Esophagus squamous epithelium (tissue), 5 donors: ENCODE measurements around the gene NFIC. TPM values are rescaled to one million over a fixed set of nuclear protein-coding genes. Genes with fewer than 3 reads are reported as not detected.

Experiments
- DNase-seq: peaks from one replicate; lab custom pipeline; 2025; lab: John Stamatoyannopoulos, UW
- H3K27ac ChIP-seq, 4 donors: fragments of 200-600 bp; sonication (generic); one replicate each; pipeline ENCODE4 v1.5.1; 2016 to 2019; ENCODE audit warnings: mild to moderate bottlenecking in 1 of 4
- H3K27me3 ChIP-seq, 4 donors: fragments of 200-600 bp; sonication (generic); 1 replicate in 3 of 4; 2 replicates in 1 of 4; pipeline versions ENCODE4 v1.5.1 to v1.6.0; 2017 to 2021; ENCODE audit warnings: antibody characterized with exemption in 1 of 4
- H3K36me3 ChIP-seq, 3 donors: fragments of 200-600 bp; sonication (generic); one replicate each; pipeline ENCODE4 v1.5.1; 2016 to 2019
- H3K4me1 ChIP-seq, 3 donors: fragments of 200-600 bp; sonication (generic); one replicate each; pipeline ENCODE4 v1.5.1; 2017 to 2019
- H3K4me3 ChIP-seq, 4 donors: fragments of 200-600 bp; sonication (generic); 1 replicate in 3 of 4; 2 replicates in 1 of 4; pipeline ENCODE4 v1.5.1; 2016 to 2019; ENCODE audit warnings: mild to moderate bottlenecking in 2 of 4, moderate library complexity in 1 of 4
- H3K9me3 ChIP-seq, 3 donors: fragments of 200-600 bp; sonication (generic); one replicate each; pipeline ENCODE4 v1.5.1; 2016 to 2019
- POLR2A ChIP-seq, 4 donors: fragments of 450-650 bp; IDR thresholded peaks; one replicate each; pipeline ENCODE4 v1.6.1; 2017; ENCODE audit warnings: antibody characterized with exemption in 4 of 4, mild to moderate bottlenecking in 4 of 4, moderate library complexity in 3 of 4
- WGBS, 2 donors: methylation state at CpG; one replicate each; pipeline ENCODE4 v1.1.5; 2018; 5-methylcytosine and 5-hydroxymethylcytosine counted together
- intact Hi-C: fragments of 100-400 bp; cut with DNase I; formaldehyde crosslinking; loops from one replicate; pipeline ENCODE4 v1.15.0; 2022
- total RNA-seq, 4 donors: library from RNA; depleted of rRNA; stranded (reverse); fragments of >200 nt; gene quantifications; one replicate each; pipeline ENCODE4 v1.1.0, GENCODE V29; 2016
- TF ChIP-seq, protein P1 (sequence below), 6 experiments: fragments of 450-650 bp in 4 of 6; fragments of 200-600 bp in 2 of 6; sonication (generic) in 2 of 6; IDR thresholded peaks; one replicate each; pipeline ENCODE4 v1.5.1; 2016 to 2019; ENCODE audit warnings: antibody characterized with exemption in 6 of 6, mild to moderate bottlenecking in 4 of 6, moderate library complexity in 4 of 6
- donor health status: DM: yes; HTN: yes; CAD: no.

NFIC gene
- total RNA-seq, 4 donors from 2014 or later, result 40.8 to 80.9 (median 61.0) TPM

DNA sequence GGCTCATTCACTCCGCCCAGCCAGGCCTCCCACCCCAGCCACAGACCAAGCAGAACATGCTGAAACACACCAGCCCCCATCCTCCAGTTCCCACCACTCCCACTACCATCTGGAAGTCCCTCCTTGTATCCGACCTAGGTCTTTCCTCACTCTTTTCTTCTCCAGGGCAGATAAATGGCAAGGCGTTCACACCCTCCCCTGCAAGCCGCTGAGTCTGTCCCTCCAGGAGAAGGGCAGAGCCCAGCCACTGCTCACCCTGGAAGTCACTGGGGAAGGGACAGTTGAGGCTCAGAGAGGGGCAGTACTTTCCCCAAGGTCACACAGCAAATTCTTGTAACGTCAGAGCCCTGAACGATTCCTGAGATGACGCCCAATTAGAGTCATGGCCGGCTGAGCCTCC lies 45.5 kb upstream of the NFIC start:
- intact Hi-C loops, result loop anchor here (5.0 kb wide), 1 partner anchor 156 kb away; no protein-coding TSS in a partner anchor
- no peak for DNase-seq
- TF ChIP-seq POLR2A (IDR thresholded peaks at IDR 0.05), result no peak
- TF ChIP-seq, protein P1, sequence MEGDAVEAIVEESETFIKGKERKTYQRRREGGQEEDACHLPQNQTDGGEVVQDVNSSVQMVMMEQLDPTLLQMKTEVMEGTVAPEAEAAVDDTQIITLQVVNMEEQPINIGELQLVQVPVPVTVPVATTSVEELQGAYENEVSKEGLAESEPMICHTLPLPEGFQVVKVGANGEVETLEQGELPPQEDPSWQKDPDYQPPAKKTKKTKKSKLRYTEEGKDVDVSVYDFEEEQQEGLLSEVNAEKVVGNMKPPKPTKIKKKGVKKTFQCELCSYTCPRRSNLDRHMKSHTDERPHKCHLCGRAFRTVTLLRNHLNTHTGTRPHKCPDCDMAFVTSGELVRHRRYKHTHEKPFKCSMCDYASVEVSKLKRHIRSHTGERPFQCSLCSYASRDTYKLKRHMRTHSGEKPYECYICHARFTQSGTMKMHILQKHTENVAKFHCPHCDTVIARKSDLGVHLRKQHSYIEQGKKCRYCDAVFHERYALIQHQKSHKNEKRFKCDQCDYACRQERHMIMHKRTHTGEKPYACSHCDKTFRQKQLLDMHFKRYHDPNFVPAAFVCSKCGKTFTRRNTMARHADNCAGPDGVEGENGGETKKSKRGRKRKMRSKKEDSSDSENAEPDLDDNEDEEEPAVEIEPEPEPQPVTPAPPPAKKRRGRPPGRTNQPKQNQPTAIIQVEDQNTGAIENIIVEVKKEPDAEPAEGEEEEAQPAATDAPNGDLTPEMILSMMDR (IDR thresholded peaks at IDR 0.05), result no peak

GRCh38 chr19:3321696-3322095 lies 44.7 kb upstream of the NFIC start:
- DNase-seq, result no peak
- Histone ChIP-seq H3K4me3 (no peak overlapping the region), H3K27ac (no peak overlapping the region), H3K9me3 (no peaks in the 10 kb centered on the region), H3K4me1 (peaks cover 0 to under 1% (median 0%) of the 10 kb centered on the region in 3 donors), H3K27me3 (peaks cover 0 to 49% (median 0%) of the 10 kb centered on the region in 4 donors), H3K36me3 (no peaks in the 10 kb centered on the region)
- TF ChIP-seq POLR2A (IDR thresholded peaks at IDR 0.05), result no peak
- TF ChIP-seq, protein P1 (IDR thresholded peaks at IDR 0.05), result no peak
- intact Hi-C loops, result loop anchor here (5.0 kb wide), 1 partner anchor 156 kb away; no protein-coding TSS in a partner anchor
- WGBS, 2 donors, result 54 to 61% methylated on average over 6 of the region's 6 CpGs

More for the DNA sequence above, 45.5 kb upstream of the NFIC start:
- Histone ChIP-seq H3K9me3 (no peaks in the 10 kb centered on the region), H3K4me1 (no peaks in the 10 kb centered on the region), H3K4me3 (no peak overlapping the region), H3K27ac (no peak overlapping the region), H3K27me3 (peaks cover 0 to 57% (median 0%) of the 10 kb centered on the region in 4 donors), H3K36me3 (no peaks in the 10 kb centered on the region)
- 54 to 64% methylated on average over 7 to 8 of the region's 8 CpGs for WGBS, 2 donors

DNA sequence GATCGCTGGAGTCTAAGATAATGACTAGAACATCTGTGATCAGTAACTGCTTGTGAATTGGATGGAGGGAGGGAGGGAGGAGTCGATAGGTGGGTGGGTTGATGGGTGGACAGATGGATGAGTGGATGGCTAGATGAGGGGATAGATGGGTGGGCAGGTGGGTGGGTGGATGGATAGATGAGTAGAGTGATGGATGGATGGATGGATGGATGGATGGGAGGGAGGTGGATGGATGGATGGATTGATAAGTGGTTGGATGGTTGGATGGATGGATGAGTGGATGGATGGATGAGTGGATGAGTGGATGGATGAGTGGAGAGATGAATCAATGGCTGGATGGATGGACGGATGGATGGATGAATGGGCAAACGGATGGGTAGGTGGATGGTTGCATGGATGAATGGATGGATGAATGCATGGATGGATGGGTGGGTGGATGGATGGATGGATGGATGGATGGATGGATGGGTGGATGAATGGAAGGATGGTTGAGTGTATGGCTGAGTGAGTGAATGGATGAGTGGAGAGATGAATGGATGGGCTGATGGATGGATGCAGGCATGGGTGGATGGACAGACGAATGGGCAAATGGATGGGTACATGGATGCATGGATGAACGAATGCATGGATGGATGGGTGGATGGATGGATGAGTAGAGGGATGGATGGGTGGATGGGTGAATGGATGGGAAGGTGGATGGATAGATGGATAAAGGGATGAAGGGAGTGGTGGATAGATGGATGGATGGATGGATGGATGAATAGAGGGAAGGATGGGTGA lies 44.0 kb upstream of the NFIC start:
- no peak for TF ChIP-seq POLR2A (IDR thresholded peaks at IDR 0.05)
- TF ChIP-seq, protein P1 (IDR thresholded peaks at IDR 0.05), result no peak
- H3K9me3 ChIP-seq, result no peaks in the 10 kb centered on the region
- no peak for DNase-seq
- WGBS, 2 donors, result 79 to 80% methylated on average over 6 of the region's 6 CpGs
- no peak overlapping the region for H3K4me3 ChIP-seq
- no peaks in the 10 kb centered on the region for H3K36me3 ChIP-seq
- H3K27me3 ChIP-seq, result peaks cover 0 to 42% (median 0%) of the 10 kb centered on the region in 4 donors
- intact Hi-C loops, result loop anchor here (5.0 kb wide), 1 partner anchor 155 kb away; no protein-coding TSS in a partner anchor
- peaks cover 0 to 7% (median 0%) of the 10 kb centered on the region in 3 donors for H3K4me1 ChIP-seq
- H3K27ac ChIP-seq, result no peak overlapping the region

DNA sequence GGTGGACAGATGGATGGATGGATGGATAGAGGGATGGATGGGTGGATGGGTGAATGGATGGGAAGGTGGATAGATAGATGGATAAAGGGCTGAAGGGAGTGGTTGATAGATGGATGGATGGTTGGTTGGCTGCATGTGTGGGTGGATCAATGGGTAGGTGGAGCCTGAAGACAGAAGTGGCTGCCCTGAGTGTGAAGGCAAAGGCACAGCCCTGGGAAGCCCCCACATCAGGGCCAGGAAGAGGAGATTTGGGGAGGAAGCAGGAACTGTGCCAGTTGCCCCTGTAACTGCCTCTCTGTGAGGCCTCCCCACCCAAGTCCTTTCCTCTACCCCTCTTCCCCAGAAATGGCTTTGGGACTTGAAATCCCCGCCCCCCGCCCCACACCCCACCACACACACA lies 43.4 kb upstream of the NFIC start:
- H3K4me3 ChIP-seq, result no peak overlapping the region
- intact Hi-C loops, result loop anchor here (5.0 kb wide), 1 partner anchor 154 kb away; no protein-coding TSS in a partner anchor
- DNase-seq, result no peak
- no peaks in the 10 kb centered on the region for H3K36me3 ChIP-seq
- H3K27me3 ChIP-seq, result peaks cover 0 to 38% (median 0%) of the 10 kb centered on the region in 4 donors
- H3K9me3 ChIP-seq, result no peaks in the 10 kb centered on the region
- WGBS, 2 donors, result 17% methylated on average over 1 of the region's 2 CpGs; no CpG with 5 or more reads in 1 of the 2 donors
- peaks cover 0 to 7% (median 0%) of the 10 kb centered on the region in 3 donors for H3K4me1 ChIP-seq
- TF ChIP-seq POLR2A (IDR thresholded peaks at IDR 0.05), result no peak
- TF ChIP-seq, protein P1 (IDR thresholded peaks at IDR 0.05), result no peak
- H3K27ac ChIP-seq, result no peak overlapping the region

- Histone ChIP-seq H3K9me3 (no peaks in the 10 kb centered on the region), H3K4me3 (no peak overlapping the region), H3K27ac (no peak overlapping the region), H3K27me3 (peaks cover 0 to 31% (median 0%) of the 10 kb centered on the region in 4 donors), H3K36me3 (no peaks in the 10 kb centered on the region), H3K4me1 (peaks cover 0 to 7% (median 0%) of the 10 kb centered on the region in 3 donors)
- intact Hi-C loops, result loop anchor here (5.0 kb wide), 1 partner anchor 154 kb away; no protein-coding TSS in a partner anchor
- DNase-seq, result no peak
- no peak for TF ChIP-seq POLR2A (IDR thresholded peaks at IDR 0.05)
- TF ChIP-seq, protein P1 (IDR thresholded peaks at IDR 0.05), result no peak
- WGBS, 2 donors, result 46 to 69% methylated on average over 2 of the region's 2 CpGs
Measured at GRCh38 chr19:3323658-3324057, 42.7 kb upstream of the NFIC start.
